Endodermal cell (in vitro differentiated cells): ENCODE data around the gene SCAF8. TPM values are rescaled to one million over a fixed set of nuclear protein-coding genes. Genes with fewer than 3 reads are reported as not detected.

ENCODE experiments used
- DNase-seq: peaks from one replicate; pipeline ENCODE4 v3.0.0-alpha.2; 2017
- H3K27ac ChIP-seq: 2 replicates; pipeline ENCODE4 v1.5.1; 2013; ENCODE audit warnings: mild to moderate bottlenecking, low read depth, low read length, moderate library complexity
- H3K27me3 ChIP-seq: 2 replicates; pipeline ENCODE4 v1.6.1; 2013; ENCODE audit warnings: mild to moderate bottlenecking, low read length, moderate library complexity; ENCODE audit not compliant: insufficient read depth, control insufficient read depth, poor library complexity, severe bottlenecking
- H3K36me3 ChIP-seq: 2 replicates; pipeline ENCODE4 v1.7.0; 2013; ENCODE audit warnings: mild to moderate bottlenecking, low read length, moderate library complexity; ENCODE audit not compliant: control insufficient read depth, insufficient read depth
- H3K4me1 ChIP-seq: one replicate; pipeline ENCODE4 v1.7.0; 2013; ENCODE audit warnings: low read length; ENCODE audit not compliant: control insufficient read depth, insufficient read depth
- H3K4me3 ChIP-seq: 2 replicates; pipeline ENCODE4 v1.5.1; 2013; ENCODE audit warnings: mild to moderate bottlenecking, low read length, moderate library complexity
- H3K9ac ChIP-seq: 2 replicates; pipeline ENCODE4 v1.6.1; 2013; ENCODE audit warnings: mild to moderate bottlenecking, low read length, moderate library complexity; ENCODE audit not compliant: poor library complexity, severe bottlenecking; ENCODE audit errors: extremely low read depth
- H3K9me3 ChIP-seq: 2 replicates; pipeline ENCODE4 v1.6.1; 2013; ENCODE audit warnings: mild to moderate bottlenecking, low read length, moderate library complexity; ENCODE audit not compliant: control insufficient read depth
- H3K27ac Mint-ChIP-seq: 2 replicates; pipeline ENCODE4 v1.8.0; 2020; ENCODE audit warnings: mixed read lengths
- H3K27me3 Mint-ChIP-seq: 2 replicates; pipeline ENCODE4 v1.8.0; 2021; ENCODE audit warnings: mild to moderate bottlenecking, mixed read lengths; ENCODE audit not compliant: insufficient read depth
- H3K36me3 Mint-ChIP-seq: 2 replicates; pipeline ENCODE4 v1.8.0; 2020; ENCODE audit warnings: low read depth, mixed read lengths
- H3K4me1 Mint-ChIP-seq: 2 replicates; pipeline ENCODE4 v1.8.0; 2020; ENCODE audit warnings: mixed read lengths
- H3K4me3 Mint-ChIP-seq: 2 replicates; pipeline ENCODE4 v1.8.0; 2020; ENCODE audit warnings: mild to moderate bottlenecking, moderate library complexity, mixed read lengths
- H3K9me3 Mint-ChIP-seq: 2 replicates; pipeline ENCODE4 v1.8.0; 2020; ENCODE audit warnings: mild to moderate bottlenecking, mixed read lengths
- WGBS, 2 experiments: methylation state at CpG; one replicate each; pipeline versions ENCODE4 v1.1.5 to v1.1.7; 2013; ENCODE audit warnings: missing lambda C conversion rate in 2 of 2, mixed read lengths in 1 of 2; ENCODE audit not compliant: insufficient coverage in 1 of 2, insufficient read length in 1 of 2; 5-methylcytosine and 5-hydroxymethylcytosine counted together
- total RNA-seq, 2 donors: library from RNA; stranded (reverse); fragmentation: NEBNext Ultra II Directional in 1 of 2; extraction: Animal tissue kit (Norgen Biotek cat#: 25700) in 1 of 2; gene quantifications; 2 replicates in 1 of 2; 3 replicates in 1 of 2; pipeline ENCODE4 v1.2.1, GENCODE V29; 2021
- TF ChIP-seq, protein P1 (sequence below): fragments of 200-600 bp; sonication (generic); conservative IDR thresholded peaks from 2 replicates; pipeline ENCODE4 v1.5.0; 2021; ENCODE audit warnings: antibody characterized with exemption, mild to moderate bottlenecking

SCAF8 gene
- total RNA-seq, 2 donors from 2014 or later, result 49.7 to 56.2 TPM

- 84 to 90% methylated on average over 4 to 5 of the region's 5 CpGs for WGBS, 2 experiments
- TF ChIP-seq, protein P1, sequence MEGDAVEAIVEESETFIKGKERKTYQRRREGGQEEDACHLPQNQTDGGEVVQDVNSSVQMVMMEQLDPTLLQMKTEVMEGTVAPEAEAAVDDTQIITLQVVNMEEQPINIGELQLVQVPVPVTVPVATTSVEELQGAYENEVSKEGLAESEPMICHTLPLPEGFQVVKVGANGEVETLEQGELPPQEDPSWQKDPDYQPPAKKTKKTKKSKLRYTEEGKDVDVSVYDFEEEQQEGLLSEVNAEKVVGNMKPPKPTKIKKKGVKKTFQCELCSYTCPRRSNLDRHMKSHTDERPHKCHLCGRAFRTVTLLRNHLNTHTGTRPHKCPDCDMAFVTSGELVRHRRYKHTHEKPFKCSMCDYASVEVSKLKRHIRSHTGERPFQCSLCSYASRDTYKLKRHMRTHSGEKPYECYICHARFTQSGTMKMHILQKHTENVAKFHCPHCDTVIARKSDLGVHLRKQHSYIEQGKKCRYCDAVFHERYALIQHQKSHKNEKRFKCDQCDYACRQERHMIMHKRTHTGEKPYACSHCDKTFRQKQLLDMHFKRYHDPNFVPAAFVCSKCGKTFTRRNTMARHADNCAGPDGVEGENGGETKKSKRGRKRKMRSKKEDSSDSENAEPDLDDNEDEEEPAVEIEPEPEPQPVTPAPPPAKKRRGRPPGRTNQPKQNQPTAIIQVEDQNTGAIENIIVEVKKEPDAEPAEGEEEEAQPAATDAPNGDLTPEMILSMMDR, result no peak
- Histone ChIP-seq H3K4me3 (no peak overlapping the region), H3K9me3 (peaks cover 4% of the 10 kb centered on the region), H3K9ac (no peak overlapping the region), H3K27me3 (no peaks in the 10 kb centered on the region), H3K27ac (no peak overlapping the region), H3K36me3 (peaks cover 79% of the 10 kb centered on the region), H3K4me1 (no peaks in the 10 kb centered on the region)
- peaks cover 57% of the 10 kb centered on the region for H3K36me3 Mint-ChIP-seq
- DNase-seq, result no peak
- no peaks in the 10 kb centered on the region for H3K27me3 Mint-ChIP-seq
- no peaks in the 10 kb centered on the region for H3K9me3 Mint-ChIP-seq
- H3K4me3 Mint-ChIP-seq, result no peak overlapping the region
- H3K4me1 Mint-ChIP-seq, result no peaks in the 10 kb centered on the region
- no peak overlapping the region for H3K27ac Mint-ChIP-seq
Measured at GRCh38 chr6:154791556-154792317, 58.5 kb downstream of the SCAF8 start.

DNA sequence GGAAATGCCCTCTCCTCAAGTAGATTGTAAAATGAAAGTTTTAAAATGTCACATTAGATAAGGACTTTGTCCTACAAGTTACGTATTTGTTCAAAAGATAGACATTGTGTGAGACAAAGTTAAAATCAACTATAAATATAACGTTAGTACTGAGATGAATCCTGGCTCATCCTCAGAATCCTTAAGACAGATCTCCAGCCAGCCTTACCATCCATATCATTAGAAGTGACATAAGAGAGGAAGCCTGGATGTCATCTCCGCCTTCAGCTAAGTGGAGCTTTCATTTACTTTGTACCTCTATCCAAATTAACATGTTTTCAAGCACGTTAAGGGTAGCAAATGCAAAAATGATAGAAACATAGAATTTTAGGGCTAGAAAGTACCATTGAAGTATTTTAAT is 59.1 kb downstream of the SCAF8 start:
- WGBS, 2 experiments, result 87 to 98% methylated on average over 3 to 4 of the region's 4 CpGs
- Mint-ChIP-seq H3K4me1 (no peaks in the 10 kb centered on the region), H3K4me3 (no peak overlapping the region), H3K27ac (no peak overlapping the region), H3K36me3 (peaks cover 55% of the 10 kb centered on the region), H3K9me3 (no peaks in the 10 kb centered on the region), H3K27me3 (no peaks in the 10 kb centered on the region)
- TF ChIP-seq, protein P1, result no peak
- no peaks in the 10 kb centered on the region for H3K4me1 ChIP-seq
- DNase-seq, result no peak
- no peak overlapping the region for H3K9ac ChIP-seq
- no peaks in the 10 kb centered on the region for H3K27me3 ChIP-seq
- no peak overlapping the region for H3K4me3 ChIP-seq
- H3K27ac ChIP-seq, result no peak overlapping the region
- peaks cover 4% of the 10 kb centered on the region for H3K9me3 ChIP-seq
- H3K36me3 ChIP-seq, result peaks cover 77% of the 10 kb centered on the region

DNA sequence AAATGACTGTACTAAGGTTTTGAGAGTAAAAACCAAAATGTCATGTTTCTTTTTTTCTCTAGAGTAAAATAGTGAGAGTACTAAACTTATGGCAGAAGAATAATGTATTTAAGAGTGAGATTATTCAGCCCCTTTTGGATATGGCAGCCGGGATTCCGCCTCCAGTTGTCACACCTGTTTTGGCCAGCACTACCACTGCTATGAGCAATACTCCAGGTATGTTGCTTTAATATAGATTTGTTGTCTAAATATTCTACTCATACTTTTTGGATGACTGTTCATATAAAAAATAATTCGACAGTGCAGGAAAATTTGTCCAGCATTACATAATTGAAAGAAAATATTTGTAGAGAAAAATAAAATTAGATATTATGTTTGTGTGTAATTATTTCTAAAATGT is 59.5 kb downstream of the SCAF8 start:
- Histone ChIP-seq H3K9me3 (peaks cover 4% of the 10 kb centered on the region), H3K27ac (no peak overlapping the region), H3K4me3 (no peak overlapping the region), H3K9ac (no peak overlapping the region), H3K36me3 (peaks cover 77% of the 10 kb centered on the region), H3K27me3 (no peaks in the 10 kb centered on the region), H3K4me1 (no peaks in the 10 kb centered on the region)
- no peak for DNase-seq
- 97% methylated on average over 2 of the region's 3 CpGs; no CpG with 5 or more reads in 1 of the 2 experiments for WGBS, 2 experiments
- Mint-ChIP-seq H3K4me3 (no peak overlapping the region), H3K27me3 (no peaks in the 10 kb centered on the region), H3K27ac (no peak overlapping the region), H3K36me3 (peaks cover 55% of the 10 kb centered on the region), H3K9me3 (no peaks in the 10 kb centered on the region), H3K4me1 (no peaks in the 10 kb centered on the region)
- TF ChIP-seq, protein P1, result no peak
